SK-N-DZ (cell line): Measurements from ENCODE around the gene DIAPH3.
A peak's percentile ranks its signal among the peaks of the same experiment; 100 is the strongest.

Source experiments
- DNase-seq: peaks from one replicate; pipeline ENCODE4 v3.0.0-alpha.2; 2015; ENCODE audit warnings: low spot score

DIAPH3 gene

GRCh38 chr13:59960683-59961082, 203.0 kb downstream of the DIAPH3 start:
- DNase-seq: no peak

- DNase-seq: no peak
Measured at GRCh38 chr13:59957438-59957837, 206.3 kb downstream of the DIAPH3 start.

GRCh38 chr13:59954601-59955000, 209.1 kb downstream of the DIAPH3 start:
- no peak for DNase-seq

- no peak for DNase-seq
Measured at GRCh38 chr13:59951011-59951410, 212.7 kb downstream of the DIAPH3 start.

GRCh38 chr13:59950266-59950665, 213.5 kb downstream of the DIAPH3 start:
- DNase-seq: no peak

GRCh38 chr13:59948686-59949085, 215.0 kb downstream of the DIAPH3 start:
- no peak for DNase-seq

- DNase-seq: no peak
Measured at GRCh38 chr13:59946944-59947343, 216.8 kb downstream of the DIAPH3 start.

- no peak for DNase-seq
Measured at GRCh38 chr13:59931621-59932020, 232.1 kb downstream of the DIAPH3 start.

- DNase-seq: no peak
Measured at GRCh38 chr13:59924256-59924655, 239.5 kb downstream of the DIAPH3 start.

GRCh38 chr13:59915252-59915651, 248.5 kb downstream of the DIAPH3 start:
- DNase-seq: no peak

- DNase-seq: no peak
Measured at GRCh38 chr13:59914556-59914955, 249.2 kb downstream of the DIAPH3 start.

- DNase-seq: peak; percentile 10
Measured at GRCh38 chr13:59906413-59907049, 257.2 kb downstream of the DIAPH3 start.

- no peak for DNase-seq
Measured at GRCh38 chr13:59901191-59901590, 262.5 kb downstream of the DIAPH3 start.

GRCh38 chr13:59898066-59898465, 265.7 kb downstream of the DIAPH3 start:
- no peak for DNase-seq

- no peak for DNase-seq
Measured at GRCh38 chr13:59893266-59893665, 270.5 kb downstream of the DIAPH3 start.

GRCh38 chr13:59891053-59891452, 272.7 kb downstream of the DIAPH3 start:
- no peak for DNase-seq

GRCh38 chr13:59890054-59890453, 273.7 kb downstream of the DIAPH3 start:
- no peak for DNase-seq

- no peak for DNase-seq
Measured at GRCh38 chr13:59888408-59888807, 275.3 kb downstream of the DIAPH3 start.

GRCh38 chr13:59885076-59885475, 278.7 kb downstream of the DIAPH3 start:
- DNase-seq: no peak

GRCh38 chr13:59883885-59884284, 279.8 kb downstream of the DIAPH3 start:
- DNase-seq: no peak

- DNase-seq: no peak
Measured at GRCh38 chr13:59880468-59880867, 283.3 kb downstream of the DIAPH3 start.

GRCh38 chr13:59879281-59879680, 284.4 kb downstream of the DIAPH3 start:
- DNase-seq: peak; percentile 57

GRCh38 chr13:59877933-59878332, 285.8 kb downstream of the DIAPH3 start:
- no peak for DNase-seq

GRCh38 chr13:59874973-59875372, 288.8 kb downstream of the DIAPH3 start:
- peak; percentile 79 for DNase-seq
